GM18499 (cell line): Measurements from ENCODE around the gene RNF113B.

Source experiments
- ATAC-seq: cut with Tn5 transposase; IDR thresholded peaks from one replicate; pipeline ENCODE4 v1.9.1; 2021; ENCODE audit warnings: moderate number of reproducible peaks; ENCODE audit not compliant: insufficient read depth, unreplicated experiment

RNF113B gene

GRCh38 chr13:98143601-98144026 is 33.5 kb downstream of the RNF113B start:
- ATAC-seq, result no peak

- no peak for ATAC-seq
Observed at GRCh38 chr13:98143157-98143553, 33.9 kb downstream of the RNF113B start.

GRCh38 chr13:98142380-98143156 is 34.5 kb downstream of the RNF113B start, which contains the start of gene FARP1:
Gene FARP1, plus strand, starts transcription at chr13:98143094. Its CDS starts 70,149 bp downstream, at chr13:98213243.
- ATAC-seq, result no peak

GRCh38 chr13:98141509-98142379 is 35.3 kb downstream of the RNF113B start:
- ATAC-seq, result no peak

- no peak for ATAC-seq
Observed at GRCh38 chr13:98141091-98141490, 36.0 kb downstream of the RNF113B start.

- no peak for ATAC-seq
Observed at GRCh38 chr13:98134901-98135300, 42.2 kb downstream of the RNF113B start.

- ATAC-seq, result peak; percentile 75
Observed at GRCh38 chr13:98133946-98134345, 43.1 kb downstream of the RNF113B start.

GRCh38 chr13:98129059-98129746 is 47.9 kb downstream of the RNF113B start:
- no peak for ATAC-seq
